A673 (cell line): ENCODE data around the gene SAPCD1.

ENCODE experiments used
- CTCF ChIP-seq: fragments of 300-800, 200-600 bp; sonication (generic); conservative IDR thresholded peaks from 2 replicates; pipeline ENCODE4 v1.5.1; 2017; ENCODE audit warnings: low read depth, mild to moderate bottlenecking, antibody characterized with exemption, low read length, moderate library complexity, mixed read lengths
- EZH2 ChIP-seq: fragments of 200-600 bp; sonication (generic); IDR thresholded peaks from 2 replicates; pipeline ENCODE4 v1.6.1; 2017; ENCODE audit warnings: borderline replicate concordance, low read depth, mild to moderate bottlenecking, mixed read lengths, antibody characterized with exemption, low read length; ENCODE audit not compliant: poor library complexity, severe bottlenecking

GRCh38 chr6:31811645-31812044, 49.2 kb downstream of the SAPCD1 start:
- TF ChIP-seq CTCF (no peak), EZH2 (no peak)
